ENCODE data around the gene EVA1A. TPM values are rescaled to one million over a fixed set of nuclear protein-coding genes. Genes with fewer than 3 reads are reported as not detected.

The EVA1A gene
- total and polyA plus RNA-seq, 12 donors: 0.53 to 4.3 (median 1.0) TPM; not detected in 3

DNA sequence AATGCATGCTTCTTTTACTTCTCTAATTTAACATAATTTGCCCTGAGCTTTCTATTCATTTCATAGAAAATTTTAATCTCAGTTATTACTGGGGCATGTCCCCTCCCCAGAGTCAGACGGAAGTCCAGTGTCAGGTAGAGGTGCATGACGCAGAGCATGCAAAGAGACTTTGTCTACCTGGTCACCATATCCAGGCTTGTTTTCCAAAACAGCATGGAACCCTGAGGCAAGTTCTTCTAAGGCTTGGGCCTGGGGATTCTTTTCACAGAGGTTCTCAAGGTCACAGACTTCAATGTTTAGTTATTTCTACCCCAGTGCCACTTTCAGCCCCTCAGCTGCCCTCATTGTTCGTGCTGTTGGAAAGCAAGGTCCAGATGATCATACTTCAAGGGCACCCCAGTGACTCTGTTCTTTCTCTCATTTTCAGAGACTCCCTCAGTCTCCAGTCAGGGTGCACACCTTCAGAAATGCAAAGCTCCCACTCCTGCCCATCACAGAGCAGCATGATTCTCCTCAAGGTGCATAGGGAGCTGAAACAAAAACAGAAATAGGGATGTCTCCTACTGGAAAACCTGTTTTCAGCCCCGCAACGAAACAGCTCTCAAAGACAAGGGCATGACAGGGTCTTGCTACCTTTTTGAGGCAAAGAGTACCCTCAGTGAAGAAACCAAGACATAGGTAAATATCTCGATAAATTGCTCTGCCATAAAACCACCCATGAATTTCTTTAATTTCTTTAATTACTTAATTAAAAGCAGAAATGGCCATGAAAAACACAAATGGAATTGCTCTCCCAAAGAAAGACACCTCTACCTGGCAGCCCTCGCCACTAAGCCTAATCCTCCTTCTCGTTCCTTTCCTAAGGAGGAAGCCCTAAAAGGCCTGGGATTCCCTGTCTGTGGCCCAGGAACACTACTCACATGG lies 9.5 kb upstream of the EVA1A start:
- no peak overlapping the region for H3K4me3 ChIP-seq
- intact Hi-C loops (cut with DNase I): no loop called here
- no peaks in the 10 kb centered on the region for H3K36me3 ChIP-seq (replicated peaks in 1 of 2)
- no peaks in the 10 kb centered on the region for H3K4me1 ChIP-seq (replicated peaks in 1 of 2)
- no peaks in the 10 kb centered on the region for H3K27me3 ChIP-seq
- TF ChIP-seq POLR2A (IDR thresholded peaks at IDR 0.05): no peak
- TF ChIP-seq, protein P1, sequence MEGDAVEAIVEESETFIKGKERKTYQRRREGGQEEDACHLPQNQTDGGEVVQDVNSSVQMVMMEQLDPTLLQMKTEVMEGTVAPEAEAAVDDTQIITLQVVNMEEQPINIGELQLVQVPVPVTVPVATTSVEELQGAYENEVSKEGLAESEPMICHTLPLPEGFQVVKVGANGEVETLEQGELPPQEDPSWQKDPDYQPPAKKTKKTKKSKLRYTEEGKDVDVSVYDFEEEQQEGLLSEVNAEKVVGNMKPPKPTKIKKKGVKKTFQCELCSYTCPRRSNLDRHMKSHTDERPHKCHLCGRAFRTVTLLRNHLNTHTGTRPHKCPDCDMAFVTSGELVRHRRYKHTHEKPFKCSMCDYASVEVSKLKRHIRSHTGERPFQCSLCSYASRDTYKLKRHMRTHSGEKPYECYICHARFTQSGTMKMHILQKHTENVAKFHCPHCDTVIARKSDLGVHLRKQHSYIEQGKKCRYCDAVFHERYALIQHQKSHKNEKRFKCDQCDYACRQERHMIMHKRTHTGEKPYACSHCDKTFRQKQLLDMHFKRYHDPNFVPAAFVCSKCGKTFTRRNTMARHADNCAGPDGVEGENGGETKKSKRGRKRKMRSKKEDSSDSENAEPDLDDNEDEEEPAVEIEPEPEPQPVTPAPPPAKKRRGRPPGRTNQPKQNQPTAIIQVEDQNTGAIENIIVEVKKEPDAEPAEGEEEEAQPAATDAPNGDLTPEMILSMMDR (IDR thresholded peaks at IDR 0.05): no peak
- H3K9me3 ChIP-seq (replicated peaks in 1 of 3): no peaks in the 10 kb centered on the region
- H3K27ac ChIP-seq: no peak overlapping the region
- WGBS, 4 donors: 74 to 83% (median 80%) methylated on average over 8 of the region's 8 CpGs
- DNase-seq: no peak

DNA sequence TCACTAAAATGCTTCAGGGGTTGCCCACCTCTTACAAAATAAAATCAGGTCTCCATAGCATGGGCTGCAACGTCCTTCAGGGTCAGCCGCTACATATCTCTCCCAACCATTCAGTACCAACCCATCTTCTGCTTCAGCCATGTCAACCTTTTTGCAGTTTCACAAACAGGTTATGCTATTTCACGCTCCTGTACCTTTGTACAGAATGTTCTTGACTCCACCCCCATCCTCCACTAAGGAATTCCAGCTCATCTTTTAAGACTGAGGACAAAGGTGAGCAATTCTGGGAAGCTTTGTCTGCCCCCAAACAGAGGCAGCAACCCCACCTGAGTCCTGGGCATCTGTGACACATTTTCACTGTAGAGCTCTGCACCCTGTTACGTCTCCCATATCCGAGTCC lies 8.8 kb upstream of the EVA1A start:
- H3K36me3 ChIP-seq (replicated peaks in 1 of 2): no peaks in the 10 kb centered on the region
- WGBS, 4 donors: 82 to 93% (median 91%) methylated on average over 5 of the region's 5 CpGs
- no peak for DNase-seq

DNA sequence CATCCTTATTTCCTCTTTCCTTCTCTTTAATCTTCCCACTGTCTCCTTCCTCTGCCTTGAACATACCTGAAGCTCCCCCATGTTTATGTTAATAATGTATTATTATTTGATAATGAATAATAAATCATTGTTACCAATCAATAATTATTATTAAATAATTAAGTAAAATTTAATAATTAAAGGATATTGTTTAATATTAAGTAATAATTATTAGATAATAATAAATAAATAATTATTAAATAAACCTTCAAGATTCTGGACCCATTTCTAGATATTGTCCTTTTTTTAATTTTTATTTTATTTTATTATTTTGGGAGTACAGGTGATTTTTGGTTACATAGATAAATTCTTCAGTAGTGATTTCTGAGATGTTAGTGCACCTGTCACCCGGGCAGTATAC lies 7.4 kb upstream of the EVA1A start:
- no peaks in the 10 kb centered on the region for H3K27me3 ChIP-seq
- TF ChIP-seq, protein P1 (IDR thresholded peaks at IDR 0.05): no peak
- TF ChIP-seq POLR2A (IDR thresholded peaks at IDR 0.05): no peak
- H3K36me3 ChIP-seq (replicated peaks in 1 of 2): no peaks in the 10 kb centered on the region
- no peaks in the 10 kb centered on the region for H3K9me3 ChIP-seq (replicated peaks in 1 of 3)
- H3K4me3 ChIP-seq: no peak overlapping the region
- H3K27ac ChIP-seq: no peak overlapping the region
- 89 to 100% (median 95%) methylated on average over 1 of the region's 1 CpG for WGBS, 4 donors
- H3K4me1 ChIP-seq (replicated peaks in 1 of 2): no peaks in the 10 kb centered on the region
- DNase-seq: no peak
- intact Hi-C loops (cut with DNase I): no loop called here

More for the DNA sequence above, 8.8 kb upstream of the EVA1A start:
- TF ChIP-seq, protein P1 (IDR thresholded peaks at IDR 0.05): no peak
- TF ChIP-seq POLR2A (IDR thresholded peaks at IDR 0.05): no peak
- H3K27ac ChIP-seq: no peak overlapping the region
- H3K9me3 ChIP-seq (replicated peaks in 1 of 3): no peaks in the 10 kb centered on the region
- no peaks in the 10 kb centered on the region for H3K4me1 ChIP-seq (replicated peaks in 1 of 2)
- no peak overlapping the region for H3K4me3 ChIP-seq
- H3K27me3 ChIP-seq: no peaks in the 10 kb centered on the region
- intact Hi-C loops (cut with DNase I): no loop called here

DNA sequence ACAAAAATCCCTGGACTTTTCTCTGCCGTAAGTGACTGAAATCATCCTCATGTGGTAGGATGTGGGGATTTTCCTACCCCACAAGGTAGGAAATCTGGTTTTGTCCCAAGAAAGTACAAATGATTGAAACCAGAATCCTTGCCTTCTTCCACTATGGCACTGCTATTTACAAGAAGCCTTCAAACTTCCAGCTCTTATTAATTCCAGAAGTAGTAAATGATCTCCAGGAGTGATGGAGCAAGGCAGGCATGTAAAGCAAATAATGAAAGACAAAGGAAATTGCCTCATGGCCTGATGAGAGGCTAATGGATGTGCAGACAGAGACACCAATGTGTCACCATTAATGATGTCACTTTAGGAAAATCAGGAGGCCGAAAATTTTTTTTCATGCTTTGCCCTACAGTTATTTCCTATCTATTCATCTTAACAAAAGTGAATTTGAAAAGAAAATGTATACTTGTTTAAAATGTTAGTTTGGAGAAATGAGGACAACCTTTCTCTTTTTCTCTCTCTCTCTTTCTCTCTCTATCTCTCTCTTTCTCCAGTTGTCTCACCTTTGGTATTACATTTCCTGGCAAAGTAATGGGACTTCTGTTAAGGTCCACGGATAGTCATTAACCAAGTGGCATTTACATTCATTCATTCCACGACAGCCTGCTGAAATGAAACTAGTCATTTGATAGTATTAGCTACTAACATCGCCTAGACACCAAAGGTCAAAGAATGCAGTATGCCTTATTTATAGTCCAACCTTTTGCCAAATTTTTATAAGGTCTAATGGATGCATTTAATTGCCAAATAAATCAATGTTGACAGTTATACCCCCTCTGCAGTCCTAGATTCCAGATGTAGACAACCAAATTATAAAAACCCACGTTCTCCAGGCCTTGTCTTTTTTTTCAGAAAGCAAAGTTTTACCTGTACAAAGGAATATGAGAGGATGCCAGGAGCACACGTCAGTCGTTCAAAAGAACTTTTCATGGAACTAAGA lies 5.0 kb upstream of the EVA1A start:
- 77 to 80% (median 78%) methylated on average over 8 of the region's 8 CpGs for WGBS, 4 donors
- no peaks in the 10 kb centered on the region for H3K9me3 ChIP-seq (replicated peaks in 1 of 3)
- intact Hi-C loops (cut with DNase I): no loop called here

More for the DNA sequence above, 5.0 kb upstream of the EVA1A start:
- Histone ChIP-seq H3K4me3 (no peak overlapping the region), H3K36me3 (replicated peaks in 1 of 2) (no peaks in the 10 kb centered on the region), H3K4me1 (replicated peaks in 1 of 2) (no peaks in the 10 kb centered on the region), H3K27me3 (no peaks in the 10 kb centered on the region), H3K27ac (no peak overlapping the region)
- DNase-seq: no peak
- TF ChIP-seq, protein P1 (IDR thresholded peaks at IDR 0.05): no peak
- no peak for TF ChIP-seq POLR2A (IDR thresholded peaks at IDR 0.05)
